Raji (cell line): ENCODE results near the gene PPFIBP2.

Experiments
- POLR2A ChIP-seq: IDR thresholded peaks from 2 replicates; pipeline ENCODE4 v1.6.1; 2011; ENCODE audit warnings: low read depth, low read length, control low read depth; ENCODE audit not compliant: insufficient read depth

PPFIBP2 gene

DNA sequence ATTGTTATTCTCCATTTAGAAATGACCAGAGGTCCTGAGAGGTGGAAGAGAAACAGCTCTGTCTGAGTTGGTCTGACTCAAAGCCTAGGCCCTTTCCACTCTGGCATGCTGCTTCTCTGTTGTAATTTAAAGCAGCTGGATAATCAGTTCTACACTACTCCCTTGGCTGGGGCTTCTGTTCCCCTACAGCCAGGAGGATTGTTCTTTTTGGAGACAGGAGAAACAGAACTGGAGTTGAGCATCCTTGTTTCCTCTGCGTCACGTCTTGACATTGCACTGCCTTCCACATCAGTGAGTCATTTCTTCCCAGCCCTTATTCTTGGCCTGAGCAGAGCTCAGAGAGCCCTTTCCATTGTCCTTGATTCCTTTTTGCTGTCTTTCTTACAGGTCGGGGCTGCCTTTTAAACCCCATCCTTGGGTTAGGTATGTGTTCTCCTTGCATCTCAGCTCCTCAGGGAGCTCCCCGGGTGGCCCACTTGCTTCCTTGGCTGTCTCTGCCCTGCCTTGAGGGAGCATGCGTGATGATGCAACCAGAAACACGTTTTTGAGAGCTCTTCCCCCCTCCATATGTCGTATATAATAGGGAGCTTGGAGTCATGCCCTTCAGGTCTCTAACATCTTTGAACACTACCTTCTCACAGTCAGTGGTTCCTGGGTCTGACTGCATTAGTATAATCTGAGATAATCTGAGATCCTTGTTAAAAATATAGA is 123.8 kb downstream of the PPFIBP2 start:
- TF ChIP-seq POLR2A: no peak

- no peak for TF ChIP-seq POLR2A
Observed at GRCh38 chr11:7638710-7639642, 125.2 kb downstream of the PPFIBP2 start.

- TF ChIP-seq POLR2A: no peak
Observed at GRCh38 chr11:7639643-7640025, 125.8 kb downstream of the PPFIBP2 start.

GRCh38 chr11:7640816-7641215 is 127.0 kb downstream of the PPFIBP2 start:
- TF ChIP-seq POLR2A: no peak

- no peak for TF ChIP-seq POLR2A
Observed at GRCh38 chr11:7642747-7643146, 128.9 kb downstream of the PPFIBP2 start.

DNA sequence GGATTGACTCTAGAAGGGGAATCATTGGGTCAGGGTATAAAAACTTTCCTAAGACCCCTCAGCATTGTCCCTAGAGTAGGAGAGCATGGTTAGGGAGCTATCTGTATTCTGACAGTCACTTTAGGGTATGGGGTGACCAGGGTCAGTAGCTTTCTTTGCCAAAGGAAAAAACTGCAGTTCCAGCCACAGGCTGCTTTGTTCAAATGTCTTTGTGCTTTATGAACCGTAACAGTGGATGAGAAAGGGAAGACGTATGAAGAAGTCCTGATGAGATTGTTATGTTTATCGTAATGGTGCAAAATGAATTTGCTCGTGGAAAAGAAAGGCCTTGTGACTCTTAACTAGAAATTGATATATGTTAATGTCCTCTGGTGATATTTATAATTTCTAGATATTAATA is 129.5 kb downstream of the PPFIBP2 start:
- TF ChIP-seq POLR2A: no peak

DNA sequence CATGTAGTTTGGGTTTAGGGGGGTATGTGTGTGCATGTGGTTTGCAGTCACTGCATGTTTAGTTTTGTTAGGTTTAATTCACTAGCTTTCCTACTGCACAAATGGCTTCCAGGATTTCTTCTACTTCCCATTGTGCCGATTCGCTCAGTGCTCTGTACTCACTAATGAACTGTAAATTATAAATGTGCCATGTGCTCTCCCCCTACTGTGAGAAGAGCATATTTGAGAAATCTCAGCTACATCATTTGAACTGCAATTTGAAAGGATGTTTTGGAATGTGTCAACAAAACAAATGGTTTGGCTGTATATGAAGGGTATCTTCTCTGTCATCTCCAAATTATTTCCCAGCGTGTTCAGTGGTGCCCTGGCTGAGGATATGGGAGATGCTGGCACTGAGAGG is 131.4 kb downstream of the PPFIBP2 start:
- TF ChIP-seq POLR2A: no peak

DNA sequence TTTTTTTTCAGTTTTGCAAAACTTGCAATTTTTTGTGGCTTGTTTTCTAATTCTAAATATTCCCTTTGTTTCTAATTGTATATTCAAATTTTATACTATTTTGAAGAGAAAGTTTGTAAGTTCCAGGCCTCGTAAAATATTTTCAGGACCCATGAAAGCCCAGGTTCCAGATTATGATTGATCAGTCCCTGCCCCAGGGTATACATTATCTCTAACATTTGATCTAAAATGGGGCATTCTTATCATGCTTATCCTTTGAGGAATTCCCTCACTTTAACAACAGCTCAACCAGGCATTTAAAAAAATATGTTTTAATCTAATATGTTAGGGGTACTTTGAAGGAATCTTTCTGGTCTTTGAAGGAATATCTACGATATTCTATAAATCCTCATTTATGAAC is 133.1 kb downstream of the PPFIBP2 start:
- no peak for TF ChIP-seq POLR2A

DNA sequence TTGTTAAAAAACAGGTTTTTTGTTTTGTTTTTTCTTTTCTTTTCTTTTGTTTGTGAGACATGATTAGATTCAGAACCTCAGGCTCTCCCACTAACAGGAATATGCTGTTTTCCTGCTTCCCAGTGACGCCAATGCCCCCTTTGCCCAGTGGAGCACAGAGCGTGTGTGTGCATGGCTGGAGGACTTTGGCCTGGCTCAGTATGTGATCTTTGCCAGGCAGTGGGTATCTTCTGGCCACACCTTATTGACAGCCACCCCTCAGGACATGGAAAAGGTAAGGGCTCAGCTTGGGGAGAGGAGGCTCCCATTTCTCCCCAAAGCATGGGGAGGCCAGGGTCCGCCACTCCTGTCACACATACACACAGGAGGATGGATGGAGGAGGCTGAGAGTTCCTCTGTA is 134.5 kb downstream of the PPFIBP2 start:
- no peak for TF ChIP-seq POLR2A

- TF ChIP-seq POLR2A: no peak
Observed at GRCh38 chr11:7651140-7651551, 137.3 kb downstream of the PPFIBP2 start.

DNA sequence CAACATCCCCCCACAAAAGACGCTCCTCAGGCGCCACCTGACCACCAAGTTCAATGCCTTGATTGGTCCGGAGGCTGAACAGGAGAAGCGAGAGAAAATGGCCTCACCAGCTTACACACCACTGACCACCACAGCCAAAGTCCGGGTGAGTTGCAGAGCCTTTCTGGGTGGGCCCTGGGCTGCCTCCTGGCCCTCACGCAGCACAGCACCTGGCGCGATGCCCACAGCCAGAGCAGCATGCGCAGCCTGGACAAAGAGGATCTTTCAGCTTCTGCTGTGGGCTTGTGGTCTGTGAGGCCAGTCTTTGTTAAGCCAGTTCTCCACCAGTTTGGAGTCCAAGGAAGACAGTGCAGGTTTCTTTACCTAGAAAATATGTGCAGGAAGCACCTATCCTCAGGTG is 137.9 kb downstream of the PPFIBP2 start:
- no peak for TF ChIP-seq POLR2A

GRCh38 chr11:7654195-7654705 is 140.5 kb downstream of the PPFIBP2 start:
- TF ChIP-seq POLR2A: no peak

- no peak for TF ChIP-seq POLR2A
Observed at GRCh38 chr11:7655253-7656217, 141.7 kb downstream of the PPFIBP2 start.

DNA sequence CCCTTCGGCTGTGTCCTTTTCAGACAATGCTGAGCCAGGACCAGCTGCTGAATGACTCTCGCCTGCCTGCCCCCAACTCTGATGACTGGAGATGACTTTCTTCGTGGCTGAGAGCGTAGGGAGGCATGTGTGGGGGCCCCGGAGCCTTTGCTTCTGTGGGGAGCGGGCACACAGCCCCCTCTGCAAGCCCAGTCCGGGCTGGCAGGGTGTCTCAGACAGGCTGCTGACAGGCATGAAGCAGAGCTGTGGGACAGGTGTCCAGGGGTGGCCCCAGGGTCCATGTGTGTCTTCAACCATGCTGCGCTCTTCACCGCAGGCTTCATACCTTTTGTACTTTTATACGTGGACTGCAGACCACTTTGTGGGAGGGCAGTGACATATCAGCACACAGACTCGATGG is 142.9 kb downstream of the PPFIBP2 start:
- TF ChIP-seq POLR2A: no peak
